A549 (cell line): Measurements from ENCODE around the gene TBC1D21. TPM values are rescaled to one million over a fixed set of nuclear protein-coding genes. Genes with fewer than 3 reads are reported as not detected.

Experiments used
- ATAC-seq, 2 experiments: fragments of 200-7000 bp in 1 of 2; fragments of >200 bp in 1 of 2; cut with Nextera tagmentation in 1 of 2; cut with Tn5 transposase in 1 of 2; 3 replicates each; pipeline versions ENCODE4 v1.8.0 to v1.9.1; 2018 to 2020; ENCODE audit warnings: mild to moderate bottlenecking in 1 of 2, moderate library complexity in 1 of 2
- CTCF ChIA-PET: fragments of 300-600 bp; sonication (Branson Sonifier 250); formaldehyde crosslinking; extraction: SDS; loops from one replicate; lab custom pipeline; 2021; ENCODE audit warnings: antibody characterized with exemption, inconsistent platforms; lab: Yijun Ruan, JAX
- POLR2A ChIA-PET: fragments of 350-600 bp; formaldehyde crosslinking; extraction: SDS; loops from one replicate; lab custom pipeline; 2021; ENCODE audit warnings: antibody characterized with exemption, inconsistent platforms; lab: Yijun Ruan, JAX
- DNase-seq, 2 experiments: peaks; one replicate each; pipeline versions ENCODE4 v3.0.0 to v3.0.0-alpha.2; 2011 to 2016; ENCODE audit warnings: low read depth in 1 of 2, low spot score in 1 of 2
- FAIRE-seq: peaks from 2 replicates; lab custom pipeline; 2011; peaks lifted over from hg19 to GRCh38; lab: Jason Lieb, UNC
- H3K27ac ChIP-seq, 2 experiments: fragments of >200 bp; sonication (Bioruptor Twin); formaldehyde crosslinking; 3 replicates each; pipeline ENCODE4 v1.5.1; 2016 to 2017
- H3K4me1 ChIP-seq: fragments of >200 bp; sonication (Bioruptor Twin); formaldehyde crosslinking; 3 replicates; pipeline ENCODE4 v1.6.1; 2016
- H3K4me2 ChIP-seq: fragments of >200 bp; sonication (Bioruptor Twin); formaldehyde crosslinking; 3 replicates; pipeline ENCODE4 v1.6.1; 2016
- H3K4me3 ChIP-seq: fragments of >200 bp; sonication (Bioruptor Twin); formaldehyde crosslinking; 3 replicates; pipeline ENCODE4 v1.5.1; 2016
- H3K9me3 ChIP-seq: fragments of >200 bp; sonication (Bioruptor Twin); formaldehyde crosslinking; 3 replicates; pipeline ENCODE4 v1.6.1; 2016
- ATOH8 ChIP-seq: fragments of 250-450 bp; sonication (Bioruptor Pico); IDR thresholded peaks from 2 replicates; pipeline ENCODE4 v1.5.0; 2020; ENCODE audit warnings: low read depth, mild to moderate bottlenecking, moderate library complexity
- BCL3 ChIP-seq: fragments of >200 bp; sonication (Bioruptor Twin); formaldehyde crosslinking; IDR thresholded peaks from 3 replicates; pipeline ENCODE4 v1.6.1; 2016
- CBX8 ChIP-seq: fragments of 200-600 bp; sonication (generic); IDR thresholded peaks from 2 replicates; pipeline ENCODE4 v1.6.1; 2016
- EHMT2 ChIP-seq: fragments of 200-600 bp; sonication (generic); IDR thresholded peaks from 2 replicates; pipeline ENCODE4 v1.6.1; 2016; ENCODE audit warnings: antibody characterized with exemption, low read depth, mild to moderate bottlenecking, moderate library complexity
- EP300 ChIP-seq, 2 experiments: fragments of >200 bp; sonication (Bioruptor Twin); formaldehyde crosslinking; IDR thresholded peaks; 2 replicates in 1 of 2; 3 replicates in 1 of 2; pipeline ENCODE4 v1.6.1; 2016 to 2017
- FOSB ChIP-seq: fragments of 250-450 bp; sonication (Bioruptor Pico); IDR thresholded peaks from 2 replicates; pipeline ENCODE4 v1.5.0; 2020; ENCODE audit warnings: mild to moderate bottlenecking, moderate library complexity
- FOXS1 ChIP-seq: fragments of 250-450 bp; sonication (Bioruptor Pico); IDR thresholded peaks from 2 replicates; pipeline ENCODE4 v1.5.0; 2020; ENCODE audit warnings: mild to moderate bottlenecking, moderate library complexity
- HDAC2 ChIP-seq: fragments of 200-600 bp; sonication (generic); IDR thresholded peaks from 2 replicates; pipeline ENCODE4 v1.6.1; 2016
- HEYL ChIP-seq: fragments of 250-450 bp; sonication (Bioruptor Pico); IDR thresholded peaks from 2 replicates; pipeline ENCODE4 v1.8.0; 2021; ENCODE audit warnings: mild to moderate bottlenecking, moderate library complexity
- HOXB13 ChIP-seq: fragments of 250-450 bp; sonication (Bioruptor Pico); IDR thresholded peaks from 2 replicates; pipeline ENCODE4 v1.5.0; 2020; ENCODE audit warnings: low read depth, mild to moderate bottlenecking, moderate library complexity
- HOXB5 ChIP-seq: fragments of 250-450 bp; sonication (Bioruptor Pico); IDR thresholded peaks from 2 replicates; pipeline ENCODE4 v1.5.0; 2020; ENCODE audit warnings: mild to moderate bottlenecking, moderate library complexity
- MAFK ChIP-seq: fragments of 450-650 bp; IDR thresholded peaks from 2 replicates; pipeline ENCODE4 v1.6.1; 2014; ENCODE audit not compliant: partially characterized antibody
- MAX ChIP-seq: IDR thresholded peaks from 2 replicates; pipeline ENCODE4 v1.6.1; 2012
- POLR2A ChIP-seq: IDR thresholded peaks from 2 replicates; pipeline ENCODE4 v1.6.1; 2012; ENCODE audit warnings: mild to moderate bottlenecking, low read length
- RARB ChIP-seq: fragments of 250-450 bp; sonication (Bioruptor Pico); IDR thresholded peaks from 2 replicates; pipeline ENCODE4 v1.8.0; 2021; ENCODE audit warnings: mild to moderate bottlenecking, moderate library complexity
- REST ChIP-seq: fragments of 200-600 bp; sonication (generic); IDR thresholded peaks from 2 replicates; pipeline ENCODE4 v1.6.1; 2016; ENCODE audit warnings: antibody characterized with exemption, mild to moderate bottlenecking, moderate library complexity
- RFX5 ChIP-seq: fragments of 450-650 bp; IDR thresholded peaks from 2 replicates; pipeline ENCODE4 v1.7.1; 2014; ENCODE audit warnings: antibody characterized with exemption, mild to moderate bottlenecking, moderate library complexity
- SREBF2 ChIP-seq: fragments of 450-650 bp; IDR thresholded peaks from 2 replicates; pipeline ENCODE4 v1.6.1; 2014; ENCODE audit warnings: mild to moderate bottlenecking, moderate library complexity
- TFCP2L1 ChIP-seq: fragments of 250-450 bp; sonication (Bioruptor Pico); IDR thresholded peaks from 2 replicates; pipeline ENCODE4 v1.5.0; 2021; ENCODE audit warnings: mild to moderate bottlenecking
- USF2 ChIP-seq: fragments of 450-650 bp; IDR thresholded peaks from 2 replicates; pipeline ENCODE4 v1.6.1; 2014; ENCODE audit warnings: antibody characterized with exemption
- WGBS: methylation state at CpG from one replicate; pipeline ENCODE4 v1.1.6; 2017; ENCODE audit errors: missing lambda C conversion rate; 5-methylcytosine and 5-hydroxymethylcytosine counted together
- polyA plus RNA-seq, 4 experiments: library from polyadenylated mRNA; depleted of rRNA in 3 of 4; stranded (reverse); fragments of >200 nt; fragmentation: RNase III in 1 of 4; extraction: RNeasy Plus Mini Kit Qiagen cat#74134 plus additional on column Dnase treatment in 1 of 4; gene quantifications; 2 replicates in 3 of 4; 3 replicates in 1 of 4; pipeline ENCODE4 v1.2.3, GENCODE V29; 2011 to 2017

TBC1D21 gene
- polyA plus RNA-seq, 2 of the 4 experiments (the other 2 are of a cell fraction): not detected

- Histone ChIP-seq H3K4me1 (no peaks in the 10 kb centered on the region), H3K4me3 (no peak overlapping the region), H3K9me3 (no peaks in the 10 kb centered on the region), H3K4me2 (no peak overlapping the region), H3K27ac (no peak overlapping the region)
- DNase-seq: no peak
- TF ChIP-seq MAX: no peak
- TF ChIP-seq REST: no peak
- no peak for FAIRE-seq
- no peak for ATAC-seq
- POLR2A ChIA-PET: no interaction called here
- WGBS: 13% methylated on average over 1 of the region's 2 CpGs
- CTCF ChIA-PET: interaction anchor here (0.9 kb wide), 1 partner anchor 78 kb away, joined by 4 read pairs; no protein-coding TSS in a partner anchor
Measured at GRCh38 chr15:73849641-73850040, 23.7 kb upstream of the TBC1D21 start.

GRCh38 chr15:73850228-73850627, 23.1 kb upstream of the TBC1D21 start:
- FAIRE-seq (no peak), ATAC-seq (no peak), DNase-seq (no peak)
- Histone ChIP-seq H3K4me1 (no peaks in the 10 kb centered on the region), H3K4me2 (no peak overlapping the region), H3K4me3 (no peak overlapping the region), H3K9me3 (no peaks in the 10 kb centered on the region), H3K27ac (no peak overlapping the region)
- WGBS: 3% methylated on average over 1 of the region's 1 CpG
- CTCF ChIA-PET: interaction anchor here (0.7 kb wide), 1 partner anchor 9 kb away, joined by 3 read pairs; no protein-coding TSS in a partner anchor
- no peak for TF ChIP-seq SREBF2
- TF ChIP-seq RARB (CRISPR knock-in tag): no peak
- TF ChIP-seq HEYL: no peak
- no peak for TF ChIP-seq HOXB13 (CRISPR knock-in tag)
- TF ChIP-seq TFCP2L1: no peak
- TF ChIP-seq BCL3: no peak
- no peak for TF ChIP-seq HOXB5
- TF ChIP-seq MAFK: no peak
- POLR2A ChIA-PET: no interaction called here

GRCh38 chr15:73851689-73852088, 21.7 kb upstream of the TBC1D21 start:
- DNase-seq: peak in 1 of 2 experiments; percentile 44
- Histone ChIP-seq H3K4me3 (no peak overlapping the region), H3K4me2 (no peak overlapping the region), H3K27ac (no peak overlapping the region), H3K4me1 (no peaks in the 10 kb centered on the region), H3K9me3 (no peaks in the 10 kb centered on the region)
- CTCF ChIA-PET: interaction anchor here (0.8 to 0.9 kb wide), 2 partner anchors 22 to 38 kb away, joined by 3 read pairs; no protein-coding TSS in a partner anchor
- WGBS: 3% methylated on average over 4 of the region's 4 CpGs
- POLR2A ChIA-PET: no interaction called here
- TF ChIP-seq REST (peak; percentile 89), FOSB (CRISPR knock-in tag) (no peak), RFX5 (no peak), SREBF2 (no peak), ATOH8 (no peak), TFCP2L1 (no peak), EP300 (IDR thresholded peaks at IDR 0.05) (no peak), HDAC2 (no peak), HOXB13 (CRISPR knock-in tag) (no peak), FOXS1 (no peak), USF2 (no peak), CBX8 (no peak), POLR2A (no peak), EHMT2 (peak; percentile 89), RARB (CRISPR knock-in tag) (no peak)
- ATAC-seq: peak in 1 of 2 experiments; percentile 67; a peak in 1 of 6 replicates
- no peak for FAIRE-seq
